ENCODE data around the gene ZNF865. TPM values are rescaled to one million over a fixed set of nuclear protein-coding genes. Genes with fewer than 3 reads are reported as not detected.

ZNF865 gene
- total and polyA plus RNA-seq, 10 of the 15 experiments (the other 5 are each of a cell fraction or from before 2014, with no cell fraction given) = 0.02 to 18.3 (median 0.90) TPM

DNA sequence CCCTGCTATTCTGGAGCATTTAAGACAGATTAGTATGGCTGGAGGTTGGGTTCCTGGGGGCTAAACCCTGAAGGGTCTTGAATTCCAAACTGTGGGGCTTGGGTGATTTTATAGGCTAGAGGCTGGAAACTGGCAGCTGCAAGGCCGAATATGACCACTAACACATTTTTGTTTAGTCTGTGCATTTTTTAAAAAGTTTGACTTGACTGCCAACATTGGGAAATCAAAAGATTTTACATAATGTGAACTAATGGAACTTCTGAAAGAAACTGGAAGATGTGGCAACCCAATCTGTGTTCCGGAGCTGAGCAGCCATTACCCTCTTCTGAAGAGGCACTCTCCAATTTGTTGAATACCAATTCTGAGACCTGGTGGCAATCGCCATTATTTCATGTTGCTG, 13.8 kb downstream of the ZNF865 start (continued):
- TF ChIP-seq, protein P1, sequence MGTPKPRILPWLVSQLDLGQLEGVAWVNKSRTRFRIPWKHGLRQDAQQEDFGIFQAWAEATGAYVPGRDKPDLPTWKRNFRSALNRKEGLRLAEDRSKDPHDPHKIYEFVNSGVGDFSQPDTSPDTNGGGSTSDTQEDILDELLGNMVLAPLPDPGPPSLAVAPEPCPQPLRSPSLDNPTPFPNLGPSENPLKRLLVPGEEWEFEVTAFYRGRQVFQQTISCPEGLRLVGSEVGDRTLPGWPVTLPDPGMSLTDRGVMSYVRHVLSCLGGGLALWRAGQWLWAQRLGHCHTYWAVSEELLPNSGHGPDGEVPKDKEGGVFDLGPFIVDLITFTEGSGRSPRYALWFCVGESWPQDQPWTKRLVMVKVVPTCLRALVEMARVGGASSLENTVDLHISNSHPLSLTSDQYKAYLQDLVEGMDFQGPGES (IDR thresholded peaks at IDR 0.05) = no peak
- no peak for TF ChIP-seq ETV6 (conservative IDR thresholded peaks at IDR 0.05 in 1 of 2, IDR thresholded peaks at IDR 0.05 in 1 of 2; ENCODE audit: borderline replicate concordance in 1 of 2, low read depth in 1 of 2)
- TF ChIP-seq MEF2B (IDR thresholded peaks at IDR 0.05; ENCODE audit: partially characterized antibody, poor library complexity, severe bottlenecking) = no peak
- no peak for TF ChIP-seq EP300 (IDR thresholded peaks at IDR 0.05; ENCODE audit: borderline replicate concordance in 1 of 2, control insufficient read depth in 1 of 2, low read depth in 2 of 2, low read length in 2 of 2)
- no peak for TF ChIP-seq TAF1 (IDR thresholded peaks at IDR 0.05; ENCODE audit: borderline replicate concordance, low read depth, low read length)
- TF ChIP-seq, protein P2, sequence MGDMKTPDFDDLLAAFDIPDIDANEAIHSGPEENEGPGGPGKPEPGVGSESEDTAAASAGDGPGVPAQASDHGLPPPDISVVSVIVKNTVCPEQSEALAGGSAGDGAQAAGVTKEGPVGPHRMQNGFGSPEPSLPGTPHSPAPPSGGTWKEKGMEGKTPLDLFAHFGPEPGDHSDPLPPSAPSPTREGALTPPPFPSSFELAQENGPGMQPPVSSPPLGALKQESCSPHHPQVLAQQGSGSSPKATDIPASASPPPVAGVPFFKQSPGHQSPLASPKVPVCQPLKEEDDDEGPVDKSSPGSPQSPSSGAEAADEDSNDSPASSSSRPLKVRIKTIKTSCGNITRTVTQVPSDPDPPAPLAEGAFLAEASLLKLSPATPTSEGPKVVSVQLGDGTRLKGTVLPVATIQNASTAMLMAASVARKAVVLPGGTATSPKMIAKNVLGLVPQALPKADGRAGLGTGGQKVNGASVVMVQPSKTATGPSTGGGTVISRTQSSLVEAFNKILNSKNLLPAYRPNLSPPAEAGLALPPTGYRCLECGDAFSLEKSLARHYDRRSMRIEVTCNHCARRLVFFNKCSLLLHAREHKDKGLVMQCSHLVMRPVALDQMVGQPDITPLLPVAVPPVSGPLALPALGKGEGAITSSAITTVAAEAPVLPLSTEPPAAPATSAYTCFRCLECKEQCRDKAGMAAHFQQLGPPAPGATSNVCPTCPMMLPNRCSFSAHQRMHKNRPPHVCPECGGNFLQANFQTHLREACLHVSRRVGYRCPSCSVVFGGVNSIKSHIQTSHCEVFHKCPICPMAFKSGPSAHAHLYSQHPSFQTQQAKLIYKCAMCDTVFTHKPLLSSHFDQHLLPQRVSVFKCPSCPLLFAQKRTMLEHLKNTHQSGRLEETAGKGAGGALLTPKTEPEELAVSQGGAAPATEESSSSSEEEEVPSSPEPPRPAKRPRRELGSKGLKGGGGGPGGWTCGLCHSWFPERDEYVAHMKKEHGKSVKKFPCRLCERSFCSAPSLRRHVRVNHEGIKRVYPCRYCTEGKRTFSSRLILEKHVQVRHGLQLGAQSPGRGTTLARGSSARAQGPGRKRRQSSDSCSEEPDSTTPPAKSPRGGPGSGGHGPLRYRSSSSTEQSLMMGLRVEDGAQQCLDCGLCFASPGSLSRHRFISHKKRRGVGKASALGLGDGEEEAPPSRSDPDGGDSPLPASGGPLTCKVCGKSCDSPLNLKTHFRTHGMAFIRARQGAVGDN (IDR thresholded peaks at IDR 0.05) = no peak
- TF ChIP-seq, protein P3, sequence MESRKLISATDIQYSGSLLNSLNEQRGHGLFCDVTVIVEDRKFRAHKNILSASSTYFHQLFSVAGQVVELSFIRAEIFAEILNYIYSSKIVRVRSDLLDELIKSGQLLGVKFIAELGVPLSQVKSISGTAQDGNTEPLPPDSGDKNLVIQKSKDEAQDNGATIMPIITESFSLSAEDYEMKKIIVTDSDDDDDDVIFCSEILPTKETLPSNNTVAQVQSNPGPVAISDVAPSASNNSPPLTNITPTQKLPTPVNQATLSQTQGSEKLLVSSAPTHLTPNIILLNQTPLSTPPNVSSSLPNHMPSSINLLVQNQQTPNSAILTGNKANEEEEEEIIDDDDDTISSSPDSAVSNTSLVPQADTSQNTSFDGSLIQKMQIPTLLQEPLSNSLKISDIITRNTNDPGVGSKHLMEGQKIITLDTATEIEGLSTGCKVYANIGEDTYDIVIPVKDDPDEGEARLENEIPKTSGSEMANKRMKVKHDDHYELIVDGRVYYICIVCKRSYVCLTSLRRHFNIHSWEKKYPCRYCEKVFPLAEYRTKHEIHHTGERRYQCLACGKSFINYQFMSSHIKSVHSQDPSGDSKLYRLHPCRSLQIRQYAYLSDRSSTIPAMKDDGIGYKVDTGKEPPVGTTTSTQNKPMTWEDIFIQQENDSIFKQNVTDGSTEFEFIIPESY (IDR thresholded peaks at IDR 0.05) = no peak
- TF ChIP-seq, protein P4, sequence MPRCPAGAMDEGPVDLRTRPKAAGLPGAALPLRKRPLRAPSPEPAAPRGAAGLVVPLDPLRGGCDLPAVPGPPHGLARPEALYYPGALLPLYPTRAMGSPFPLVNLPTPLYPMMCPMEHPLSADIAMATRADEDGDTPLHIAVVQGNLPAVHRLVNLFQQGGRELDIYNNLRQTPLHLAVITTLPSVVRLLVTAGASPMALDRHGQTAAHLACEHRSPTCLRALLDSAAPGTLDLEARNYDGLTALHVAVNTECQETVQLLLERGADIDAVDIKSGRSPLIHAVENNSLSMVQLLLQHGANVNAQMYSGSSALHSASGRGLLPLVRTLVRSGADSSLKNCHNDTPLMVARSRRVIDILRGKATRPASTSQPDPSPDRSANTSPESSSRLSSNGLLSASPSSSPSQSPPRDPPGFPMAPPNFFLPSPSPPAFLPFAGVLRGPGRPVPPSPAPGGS (IDR thresholded peaks at IDR 0.05; ENCODE audit: borderline replicate concordance, insufficient read depth, low read depth, low read length, poor library complexity, severe bottlenecking) = no peak
- no peak for TF ChIP-seq PAX8 (IDR thresholded peaks at IDR 0.05)
- TF ChIP-seq ZNF274 (IDR thresholded peaks at IDR 0.05; ENCODE audit: insufficient read depth, insufficient read length) = no peak
